Stimulated activated CD4-positive, alpha-beta T cell treated with anti-CD3 and anti-CD28 coated beads, Interleukin-4, amount 100 ng/mL, for 1 hour (primary cell): ENCODE results near the gene HHATL.

Experiments
- DNase-seq: peaks from one replicate; pipeline ENCODE4 v3.0.0-alpha.2; 2020

The HHATL gene

DNA sequence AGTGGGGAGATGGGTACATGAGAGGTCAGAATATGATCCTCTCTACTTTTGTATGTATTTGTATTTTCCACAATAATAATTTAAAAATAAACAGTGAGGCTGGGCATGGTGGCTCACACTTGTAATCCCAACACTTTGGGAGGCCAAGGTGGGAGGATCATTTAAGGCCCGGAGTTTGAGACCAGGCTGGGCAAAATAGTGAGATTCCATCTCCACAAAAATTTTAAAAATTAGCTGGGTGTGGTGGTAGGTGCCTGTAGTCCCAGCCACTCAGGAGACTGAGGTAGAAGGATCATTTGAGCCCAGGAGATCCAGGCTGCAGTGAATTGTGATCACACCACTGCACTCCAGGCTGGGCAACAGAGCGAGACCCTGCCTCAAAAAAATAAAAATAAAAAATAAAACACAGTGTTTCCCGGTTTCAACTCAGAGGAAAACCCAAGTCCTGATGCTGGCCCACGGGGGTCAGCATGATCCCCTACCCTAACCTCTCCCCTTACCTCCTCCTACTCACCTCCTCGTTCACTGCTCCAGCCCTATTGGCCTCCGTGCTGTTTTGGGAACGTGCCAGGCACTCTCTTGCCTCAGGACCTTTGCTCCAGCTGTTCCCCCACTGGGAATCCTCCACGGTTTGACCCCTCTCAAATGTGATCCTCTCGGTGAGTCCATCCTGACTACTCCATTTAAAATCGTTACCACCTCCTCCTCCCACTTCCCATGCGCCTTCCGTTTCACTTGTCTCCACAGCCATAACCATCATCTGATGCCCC lies 20.1 kb downstream of the HHATL start:
- no peak for DNase-seq

DNA sequence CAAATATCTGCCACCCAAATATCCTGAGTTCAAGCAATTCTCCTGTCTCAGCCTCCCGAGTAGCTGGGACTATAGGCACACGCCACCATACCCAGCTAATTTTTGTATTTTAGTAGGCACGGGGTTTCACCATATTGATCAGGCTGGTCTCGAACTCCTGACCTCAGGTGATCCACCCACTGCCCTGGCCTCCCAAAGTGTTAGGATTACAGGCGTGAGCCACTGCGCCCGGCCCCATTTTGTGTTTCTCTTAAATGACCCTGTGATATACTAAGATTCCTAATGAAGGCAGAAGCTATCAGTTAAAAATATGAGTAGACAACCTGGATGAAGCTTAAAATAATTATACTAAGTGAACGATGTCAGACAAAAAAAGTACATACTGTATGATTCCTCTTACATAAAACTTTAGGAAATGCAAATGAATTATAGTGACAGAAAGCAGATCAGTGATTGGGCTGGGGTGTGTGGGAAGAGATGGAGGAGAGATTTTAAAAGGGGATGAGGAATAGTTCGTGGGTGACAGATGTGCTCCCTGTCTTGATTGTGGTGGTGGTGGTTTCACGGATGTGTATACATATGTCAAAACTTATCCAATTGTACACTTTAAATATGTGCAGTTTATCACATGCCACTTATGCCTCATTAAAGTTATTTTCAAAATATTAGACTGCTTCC lies 21.1 kb downstream of the HHATL start:
- no peak for DNase-seq

DNA sequence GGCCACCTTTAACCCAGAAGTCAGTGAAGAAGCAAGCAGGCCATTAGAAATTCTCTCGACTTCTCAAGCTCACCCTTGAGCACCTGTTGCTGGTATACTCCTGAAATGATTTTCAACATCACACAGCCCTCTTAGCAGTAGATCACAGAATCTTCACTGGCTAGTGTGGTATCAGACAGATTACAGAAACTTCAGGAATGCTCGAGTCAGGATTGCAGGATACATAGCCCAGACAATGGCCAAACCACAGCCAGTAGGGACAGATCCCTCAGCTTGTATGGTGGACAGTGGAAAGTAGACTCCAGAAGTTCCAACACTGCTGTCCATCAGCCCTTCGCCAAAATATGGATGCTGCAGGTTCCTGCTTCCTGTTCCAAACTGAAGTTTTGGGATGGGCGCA lies 21.8 kb downstream of the HHATL start:
- no peak for DNase-seq

DNA sequence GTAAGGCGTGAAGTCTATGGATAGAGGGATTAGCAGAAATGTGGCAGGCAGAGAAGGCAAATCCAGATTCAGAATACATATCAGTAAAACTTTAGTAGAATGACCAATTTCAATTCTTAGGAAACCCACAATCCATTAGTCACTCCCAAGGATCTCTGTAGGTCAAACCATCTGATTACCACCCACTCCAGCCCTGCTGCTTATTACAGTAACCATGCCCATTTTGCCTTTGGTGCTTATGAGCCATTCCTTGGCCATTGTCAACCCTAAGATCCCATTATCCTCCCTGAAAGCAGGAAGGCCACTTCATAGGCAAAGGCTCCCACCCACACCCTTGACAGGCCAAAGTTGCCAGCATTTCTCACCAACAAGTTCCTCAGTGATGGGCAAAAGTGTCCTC lies 22.3 kb downstream of the HHATL start:
- DNase-seq: no peak

DNA sequence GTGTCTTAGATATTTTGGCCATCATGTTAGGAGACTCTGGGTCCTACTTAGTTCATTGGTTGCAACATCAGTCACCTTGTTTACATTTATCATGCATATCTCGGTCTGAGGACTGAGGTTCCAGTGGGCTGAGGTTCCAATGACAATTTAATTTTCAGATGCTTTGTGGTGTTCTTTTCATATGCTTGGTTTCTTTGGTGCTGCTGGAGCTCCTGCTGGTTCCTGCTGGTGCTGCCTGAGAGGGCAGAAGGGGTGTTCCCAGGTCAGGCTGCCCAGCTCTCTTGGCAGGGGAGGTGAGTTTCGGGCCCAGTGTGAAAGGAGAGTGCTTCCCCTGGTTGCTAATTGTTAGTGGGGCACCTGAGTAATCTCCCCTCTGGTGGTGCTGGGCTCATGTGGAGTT lies 24.2 kb downstream of the HHATL start:
- DNase-seq: no peak

DNA sequence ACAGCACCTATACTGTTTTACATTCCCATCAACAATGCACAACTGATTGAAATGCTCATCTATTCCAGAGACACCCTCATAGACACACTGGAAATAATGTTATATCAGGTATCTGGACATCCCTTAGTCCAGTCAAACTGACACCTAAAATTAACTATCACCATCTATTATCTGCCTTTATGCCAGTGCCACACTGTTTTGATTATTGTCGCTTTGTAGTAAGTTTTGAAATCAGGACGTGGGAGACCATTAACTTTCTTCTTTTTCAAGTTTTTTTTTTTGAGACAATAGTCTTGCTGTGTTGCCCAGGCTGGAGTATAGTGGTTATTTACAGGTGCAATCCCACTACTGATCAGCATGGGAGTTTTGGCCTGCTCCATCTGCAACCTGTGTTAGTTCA lies 26.7 kb downstream of the HHATL start:
- DNase-seq: no peak

DNA sequence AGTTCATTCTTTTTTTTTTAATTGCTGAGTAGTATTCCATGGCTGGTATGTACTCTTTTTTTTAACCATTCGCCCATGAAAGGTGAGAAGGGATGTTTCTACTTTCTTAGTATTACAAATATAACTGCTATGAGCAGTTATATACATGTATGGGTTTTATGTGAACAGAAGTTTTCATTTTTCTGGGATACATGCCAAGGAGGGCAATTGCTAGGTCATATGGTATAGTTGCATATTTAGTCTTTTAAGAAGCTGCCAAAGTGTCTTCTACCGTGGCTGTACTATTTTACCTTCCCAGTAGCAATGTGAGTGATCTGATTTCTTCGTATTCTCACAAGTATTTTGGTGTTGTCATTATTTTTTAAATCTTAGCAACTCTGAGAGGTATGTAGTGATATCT lies 28.5 kb downstream of the HHATL start:
- no peak for DNase-seq

DNA sequence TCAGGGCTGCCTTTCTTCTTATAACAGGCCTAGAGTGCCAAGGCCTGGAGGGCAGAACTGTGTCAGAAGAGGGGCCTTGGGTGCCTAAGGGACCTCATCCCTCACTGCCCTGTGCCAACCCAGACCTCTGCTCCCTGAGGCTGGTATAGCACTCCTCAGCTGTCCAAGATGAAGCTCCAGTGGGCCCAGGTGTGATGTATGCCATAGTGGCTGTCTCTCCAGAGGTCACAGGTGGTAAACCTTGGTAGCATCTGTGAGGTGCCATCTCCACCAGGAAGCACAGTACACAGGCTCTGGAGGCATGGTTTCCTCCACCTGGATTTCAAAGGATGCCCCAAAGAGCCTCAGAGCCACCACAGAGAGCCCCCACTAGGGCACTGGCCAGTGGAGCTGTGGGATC lies 29.5 kb downstream of the HHATL start:
- DNase-seq: no peak

DNA sequence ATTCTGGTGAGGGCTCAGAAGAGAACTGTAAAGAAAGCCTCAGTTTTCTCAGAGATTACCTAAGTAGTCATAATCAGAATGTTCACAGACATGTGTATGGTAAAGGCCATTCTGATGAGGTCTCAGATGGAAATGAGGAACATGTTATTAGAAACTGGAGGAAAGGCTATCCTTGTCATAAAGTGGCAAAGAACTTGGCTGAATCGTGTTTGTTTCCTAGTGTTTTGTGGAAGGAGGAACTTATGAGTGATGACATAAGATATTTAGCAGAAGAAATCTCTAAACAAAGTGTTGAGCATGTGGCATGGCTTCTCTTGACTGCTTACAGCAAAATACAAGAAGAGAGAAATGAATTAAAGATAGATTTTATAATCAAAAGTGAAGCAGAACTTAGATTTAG lies 30.1 kb downstream of the HHATL start:
- DNase-seq: no peak

DNA sequence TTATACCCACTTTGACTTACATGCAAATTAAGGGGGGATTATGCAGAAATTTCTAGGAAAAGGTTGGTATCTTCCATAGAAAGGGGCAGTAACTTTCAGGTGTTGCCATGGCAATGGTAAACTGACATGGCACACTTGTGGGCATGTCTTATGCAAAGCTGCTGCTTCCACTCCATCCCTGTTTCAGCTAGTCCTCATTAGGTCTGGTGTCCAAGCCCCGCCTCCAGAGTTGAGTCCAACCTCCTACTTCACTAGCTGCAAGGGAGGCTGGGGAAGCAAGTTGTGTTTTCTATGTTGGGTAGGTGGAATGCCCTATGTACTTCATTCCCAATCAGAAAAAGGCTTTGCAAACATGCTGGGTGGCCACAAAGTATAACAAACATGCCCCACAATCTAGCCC lies 31.9 kb downstream of the HHATL start:
- DNase-seq: no peak

DNA sequence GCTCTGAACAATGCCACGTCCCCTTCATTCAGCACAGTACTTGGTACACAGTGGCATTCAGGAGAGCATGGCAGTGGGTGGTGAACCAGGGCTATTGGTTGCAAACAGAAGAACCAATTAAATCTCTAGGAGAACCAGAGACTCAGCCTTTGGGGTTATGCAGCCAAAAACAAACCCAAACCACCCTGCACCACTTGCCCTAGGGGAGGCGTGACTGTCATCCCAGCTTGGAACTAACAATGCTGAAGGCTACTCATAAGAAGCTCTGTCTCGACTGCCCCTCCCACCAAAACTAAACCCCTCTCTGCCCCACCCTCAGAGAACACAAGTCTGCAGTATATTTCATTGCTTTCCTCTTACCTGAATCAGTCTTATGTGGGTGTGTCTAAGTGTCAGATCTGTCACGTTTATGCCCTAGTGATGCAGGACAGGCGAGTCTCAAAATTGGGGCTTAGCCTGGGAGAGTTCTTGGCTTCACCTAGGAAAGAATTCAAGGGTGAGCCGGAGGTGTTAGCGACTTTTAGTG lies 32.5 kb downstream of the HHATL start:
- no peak for DNase-seq

DNA sequence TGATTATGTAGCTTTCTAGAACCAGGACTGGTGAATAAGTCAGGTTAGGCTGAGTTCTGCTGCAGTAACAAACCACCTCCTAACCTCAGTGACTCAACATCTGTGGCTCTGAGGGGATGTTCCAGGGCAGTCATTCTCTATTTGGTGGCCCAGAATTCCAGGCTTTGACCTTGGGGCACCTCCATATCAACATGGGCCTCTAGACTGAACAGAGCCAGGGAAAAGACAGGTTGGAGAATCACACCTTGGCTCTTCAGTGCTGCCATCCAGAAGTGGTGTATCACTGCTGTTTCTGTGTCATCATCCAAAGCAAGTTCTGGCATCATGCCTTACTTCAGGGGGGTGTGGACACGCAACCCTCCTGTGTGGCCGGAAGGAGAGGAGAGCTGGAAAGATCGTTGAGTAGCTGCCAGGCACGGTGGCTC lies 33.8 kb downstream of the HHATL start:
- DNase-seq: no peak

DNA sequence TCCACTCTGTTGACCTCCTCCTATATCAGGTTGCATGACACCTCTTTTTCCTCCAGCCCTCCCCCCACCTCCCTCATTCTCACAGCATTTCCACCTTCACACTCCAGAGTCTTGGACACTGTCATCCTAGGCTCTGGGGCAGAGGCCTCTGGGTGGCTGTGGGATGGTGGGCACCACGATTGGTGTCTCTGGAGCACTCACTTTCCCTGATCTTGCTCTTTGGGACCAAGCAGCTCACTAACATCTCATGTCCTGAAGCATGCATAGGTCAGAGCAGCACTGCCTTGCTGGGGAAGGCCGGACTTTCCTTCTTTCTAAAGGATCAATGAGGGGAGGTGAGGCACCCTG lies 34.2 kb downstream of the HHATL start:
- no peak for DNase-seq

DNA sequence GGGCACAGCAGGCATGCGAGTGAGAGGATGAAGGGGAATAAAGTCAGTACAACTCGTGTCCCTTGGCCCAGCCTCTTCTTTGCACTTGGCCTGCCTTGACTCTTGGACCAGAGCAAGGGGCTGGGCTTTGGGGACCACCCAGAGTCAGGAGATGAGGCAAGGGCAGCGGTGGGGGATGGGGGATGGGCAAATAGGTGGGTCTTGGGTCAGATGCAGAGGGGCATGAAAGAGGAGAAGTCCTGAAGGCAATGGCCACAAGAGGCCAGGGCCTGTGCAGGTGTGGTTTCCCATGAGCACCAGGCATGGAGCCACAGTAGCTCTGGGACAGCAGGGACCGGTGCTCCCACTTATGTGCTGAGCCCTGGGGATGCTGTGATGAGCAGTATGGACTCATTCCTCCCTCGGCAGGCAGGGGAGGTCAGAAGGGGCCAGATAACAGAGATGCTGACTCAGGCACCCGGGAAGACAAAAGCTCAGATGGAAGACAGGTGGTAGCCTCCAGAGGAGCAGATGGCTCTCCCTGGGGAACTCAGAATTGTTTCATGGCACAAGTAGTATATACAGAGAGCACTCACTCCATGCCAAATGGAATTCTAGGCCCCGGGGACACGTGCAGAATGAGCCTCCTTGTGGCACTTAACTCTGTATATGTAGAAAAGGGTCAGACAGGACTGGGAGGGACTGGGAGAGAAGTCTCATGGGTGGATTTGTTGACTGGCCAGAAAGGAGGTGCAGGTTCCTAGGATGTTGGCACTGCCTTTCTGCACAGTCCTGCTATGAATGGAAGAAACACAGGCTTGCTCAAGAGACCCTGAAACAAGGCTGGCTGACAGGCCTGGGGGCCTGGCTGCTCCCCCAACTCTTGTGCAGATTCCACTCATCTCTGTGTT lies 34.8 kb downstream of the HHATL start:
- DNase-seq: no peak

DNA sequence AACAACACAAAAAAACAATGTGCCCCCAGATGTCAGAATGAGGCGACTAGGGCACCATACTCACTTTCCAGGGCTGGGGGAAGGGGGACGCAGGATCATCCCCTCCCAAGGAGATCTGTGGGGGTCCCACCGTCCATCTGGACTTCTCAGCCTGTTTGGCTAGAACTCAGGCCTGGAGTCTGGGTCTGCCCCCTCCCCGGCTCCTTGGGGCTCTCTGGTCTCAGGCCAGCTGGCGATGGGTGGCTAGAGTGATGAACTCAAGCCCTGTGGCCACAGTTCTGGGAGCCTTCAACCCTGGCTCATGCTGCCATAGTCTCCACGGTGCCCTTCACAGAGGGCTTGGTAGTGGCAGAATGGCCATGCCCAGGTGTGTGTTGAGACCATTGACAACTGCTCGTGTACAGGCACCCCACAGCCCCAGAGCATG lies 35.5 kb downstream of the HHATL start:
- no peak for DNase-seq

DNA sequence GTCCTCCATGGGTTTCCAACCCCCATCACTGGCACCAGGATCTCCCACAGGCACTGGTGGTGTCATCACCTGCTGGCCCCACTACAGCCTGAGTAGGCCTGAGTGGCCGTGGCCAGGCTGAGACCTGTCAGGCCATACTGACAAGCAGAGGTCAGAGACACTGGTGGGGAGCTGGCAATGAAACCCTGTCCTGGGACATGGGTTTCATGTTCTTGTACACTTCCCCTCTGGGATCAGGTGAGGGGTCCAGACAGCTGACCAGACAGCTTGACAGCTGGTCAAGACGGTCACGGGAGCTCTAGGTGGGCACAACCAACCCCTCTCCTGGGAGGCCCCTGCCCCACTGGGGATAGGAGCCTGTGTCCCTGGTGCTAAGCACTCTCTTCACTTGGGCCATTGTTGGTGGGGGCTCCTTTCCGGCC lies 36.0 kb downstream of the HHATL start:
- no peak for DNase-seq

DNA sequence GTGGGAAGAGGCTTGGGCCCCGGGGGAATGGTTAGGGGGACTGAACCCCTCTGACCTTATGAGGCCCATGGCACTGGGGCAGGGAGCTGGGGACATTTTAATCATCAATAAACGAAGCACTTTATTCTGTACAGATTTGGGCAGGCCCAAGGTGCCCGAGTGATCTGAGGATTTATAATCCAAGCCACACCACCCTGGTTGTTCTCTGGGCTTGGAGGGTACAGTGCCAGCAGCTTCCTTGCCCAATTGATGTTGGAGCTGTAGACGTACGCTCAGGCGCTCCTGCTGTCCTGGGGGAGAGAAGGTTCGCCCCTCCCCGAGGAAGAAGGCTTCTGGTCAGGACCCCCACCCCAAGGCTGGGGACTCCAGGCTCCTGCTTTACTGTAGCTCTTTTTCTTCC lies 36.6 kb downstream of the HHATL start:
- no peak for DNase-seq

DNA sequence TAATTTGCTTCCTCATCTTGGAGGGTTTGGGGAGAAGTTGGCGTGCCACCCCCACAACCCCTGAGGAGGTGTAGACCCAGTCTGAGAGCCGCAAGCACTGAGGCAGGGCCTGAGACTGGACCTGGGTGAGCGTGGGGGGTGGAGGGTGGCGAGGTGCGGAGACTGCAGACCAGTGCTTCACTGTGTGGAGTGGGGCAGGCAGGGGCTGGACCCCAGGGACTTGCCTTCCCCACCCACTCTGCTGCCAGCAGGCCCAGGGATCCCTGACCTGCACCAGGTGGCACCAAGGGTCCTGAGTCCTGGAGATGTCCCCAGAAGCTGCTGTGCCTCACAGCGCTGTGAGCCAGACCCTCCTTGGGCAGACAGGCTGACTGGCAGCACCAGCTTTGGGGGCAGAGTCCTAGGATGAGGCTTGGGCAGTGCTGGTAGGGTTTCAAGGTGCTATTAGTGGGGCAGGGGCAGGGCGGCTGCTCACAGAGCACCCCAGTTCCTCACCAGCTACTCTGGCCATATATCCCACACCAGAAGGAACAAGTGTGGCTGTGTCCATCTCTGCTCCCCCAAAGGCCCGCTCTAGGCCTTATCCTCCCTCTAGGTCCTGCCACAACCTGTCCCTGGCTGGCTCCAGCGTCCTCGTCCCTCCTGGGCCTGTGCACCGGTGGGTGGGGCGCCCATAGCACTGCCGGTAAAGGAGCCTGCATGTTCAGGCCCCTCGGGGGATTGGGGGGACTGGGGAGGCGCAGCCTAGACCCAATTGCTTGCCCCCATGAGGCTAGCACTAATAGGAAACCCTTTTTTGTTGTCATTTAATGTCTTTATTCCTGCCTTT lies 37.3 kb downstream of the HHATL start:
- DNase-seq: no peak

DNA sequence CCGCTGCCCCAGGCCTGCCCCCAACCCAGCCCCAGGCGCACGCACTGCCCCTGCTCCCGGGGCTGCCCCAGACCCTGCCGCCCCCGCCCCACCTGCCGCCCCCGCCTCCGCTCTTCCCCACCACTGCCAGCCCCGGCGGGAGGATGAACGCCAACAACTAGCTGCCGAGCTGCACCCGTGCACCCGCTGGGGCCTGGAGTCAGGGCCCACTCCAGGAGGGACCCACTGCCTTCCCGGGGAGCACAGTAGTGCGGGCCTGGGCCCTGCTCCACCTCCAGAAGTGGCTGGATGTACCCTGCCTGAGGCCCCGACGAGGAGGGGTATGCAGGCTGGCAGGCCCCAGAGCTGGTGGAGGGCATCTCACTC lies 38.2 kb downstream of the HHATL start:
- DNase-seq: no peak

DNA sequence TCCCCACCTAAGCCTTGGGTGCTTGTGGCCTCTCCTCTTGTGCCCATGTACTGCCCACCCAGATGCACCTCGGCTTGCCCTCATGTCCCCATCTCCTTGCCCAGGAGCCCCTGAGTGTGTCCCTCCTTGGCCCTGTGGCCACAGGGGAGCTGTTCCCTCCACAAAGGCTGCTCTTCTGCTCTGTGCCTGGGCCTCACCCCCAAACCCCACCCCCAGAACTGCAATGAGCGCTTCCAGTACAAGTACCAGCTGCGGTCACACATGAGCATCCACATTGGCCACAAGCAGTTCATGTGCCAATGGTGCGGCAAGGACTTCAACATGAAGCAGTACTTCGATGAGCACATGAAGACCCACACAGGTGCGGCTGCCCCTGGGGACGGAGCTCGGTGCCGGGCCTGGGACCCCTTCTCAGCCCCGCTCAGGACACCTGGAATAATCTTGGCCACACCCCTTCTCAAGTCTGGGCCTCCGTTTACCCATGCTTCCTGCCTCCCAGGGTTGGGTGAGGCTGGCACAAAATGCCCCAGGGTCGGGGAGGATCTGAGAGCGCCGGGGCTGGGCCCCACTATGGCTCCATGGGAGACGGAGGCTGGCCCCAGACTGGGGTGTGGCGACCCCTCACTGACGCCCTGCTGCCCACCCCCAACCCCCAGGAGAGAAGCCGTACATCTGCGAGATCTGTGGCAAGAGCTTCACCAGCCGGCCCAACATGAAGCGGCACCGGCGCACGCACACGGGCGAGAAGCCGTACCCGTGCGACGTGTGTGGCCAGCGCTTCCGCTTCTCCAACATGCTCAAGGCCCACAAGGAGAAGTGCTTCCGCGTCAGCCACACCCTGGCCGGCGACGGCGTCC lies 38.8 kb downstream of the HHATL start:
- no peak for DNase-seq

DNA sequence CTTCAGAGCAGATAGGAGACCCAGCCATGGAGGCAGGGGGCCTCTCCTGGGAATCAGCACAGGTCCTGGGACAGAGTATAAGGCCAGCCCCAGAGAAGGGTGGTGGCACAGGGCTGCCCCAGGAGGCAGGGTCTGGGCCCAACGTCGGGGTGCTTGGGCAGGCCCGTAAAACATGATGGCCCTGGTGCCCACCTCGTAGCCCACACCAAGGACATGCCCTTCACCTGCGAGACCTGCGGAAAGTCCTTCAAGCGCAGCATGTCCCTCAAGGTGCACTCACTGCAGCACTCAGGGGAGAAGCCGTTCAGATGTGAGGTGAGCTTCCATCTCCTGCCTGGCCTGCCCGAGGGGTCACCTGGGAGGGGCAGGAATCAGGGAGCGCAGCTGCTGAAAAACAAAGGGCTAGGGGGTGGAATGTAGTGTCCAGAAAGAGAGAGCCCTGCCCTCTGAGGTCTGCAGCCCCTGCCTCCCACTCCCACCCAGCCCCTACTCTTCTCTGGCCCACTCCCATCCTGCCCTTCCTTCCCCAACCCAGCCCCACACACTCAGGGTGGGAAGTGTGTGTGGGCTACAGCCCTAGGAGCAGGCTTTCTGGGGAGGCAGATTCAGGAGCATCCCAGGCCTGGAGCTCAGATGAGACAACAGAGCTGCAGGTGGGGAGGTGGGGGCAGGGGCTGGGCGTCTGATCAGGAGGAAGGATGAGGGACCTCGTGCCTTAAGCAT lies 39.6 kb downstream of the HHATL start:
- no peak for DNase-seq
